Activated naive CD8-positive, alpha-beta T cell (primary cell): ENCODE measurements around the gene BCKDHA.
A peak's percentile ranks its signal among the peaks of the same experiment; 100 is the strongest.
"Not testable (repeated sequence)": the region's sequence is repeated elsewhere in the genome, so short reads cannot be mapped to it uniquely, and the experiment has no call there.

Experiments
- H3K27ac Mint-ChIP-seq: one replicate; pipeline ENCODE4 v1.8.0; 2021; ENCODE audit warnings: mixed read lengths
- H3K27me3 Mint-ChIP-seq: one replicate; pipeline ENCODE4 v1.8.0; 2021; ENCODE audit warnings: mixed read lengths
- H3K36me3 Mint-ChIP-seq: one replicate; pipeline ENCODE4 v1.8.0; 2021; ENCODE audit warnings: mixed read lengths
- H3K4me1 Mint-ChIP-seq: one replicate; pipeline ENCODE4 v1.8.0; 2021; ENCODE audit warnings: low read depth, mixed read lengths
- H3K4me3 Mint-ChIP-seq: one replicate; pipeline ENCODE4 v1.8.0; 2021; ENCODE audit warnings: mild to moderate bottlenecking, mixed read lengths
- H3K9me3 Mint-ChIP-seq: one replicate; pipeline ENCODE4 v1.8.0; 2021; ENCODE audit warnings: low read depth, mixed read lengths

Gene BCKDHA

GRCh38 chr19:41362143-41362847, 35.3 kb upstream of the BCKDHA start:
- peaks cover 56% of the 10 kb centered on the region for H3K4me1 Mint-ChIP-seq
- H3K27ac Mint-ChIP-seq = peak overlapping the region; percentile 54
- H3K27me3 Mint-ChIP-seq = no peaks in the 10 kb centered on the region

GRCh38 chr19:41363371-41363752, 34.3 kb upstream of the BCKDHA start:
- no peaks in the 10 kb centered on the region for H3K36me3 Mint-ChIP-seq
- H3K27me3 Mint-ChIP-seq = no peaks in the 10 kb centered on the region

More at GRCh38 chr19:41362143-41362847, 35.3 kb upstream of the BCKDHA start:
- Mint-ChIP-seq H3K9me3 (no peaks in the 10 kb centered on the region), H3K36me3 (no peaks in the 10 kb centered on the region), H3K4me3 (peak overlapping the region; percentile 97)

GRCh38 chr19:41363753-41364523, 33.7 kb upstream of the BCKDHA start, which contains the start of gene B9D2:
Gene B9D2, minus strand, starts transcription at chr19:41364149. Its CDS starts 630 bp downstream, at chr19:41363519.
- H3K4me1 Mint-ChIP-seq = peaks cover 42% of the 10 kb centered on the region
- H3K9me3 Mint-ChIP-seq = no peaks in the 10 kb centered on the region
- H3K27ac Mint-ChIP-seq = peak within 1 kb of the TSS; percentile 98
- no peaks in the 10 kb centered on the region for H3K36me3 Mint-ChIP-seq
- no peaks in the 10 kb centered on the region for H3K27me3 Mint-ChIP-seq
- peak within 1 kb of the TSS; percentile 97 for H3K4me3 Mint-ChIP-seq

More at GRCh38 chr19:41363371-41363752, 34.3 kb upstream of the BCKDHA start:
- Mint-ChIP-seq H3K4me3 (peak overlapping the region; percentile 97), H3K9me3 (no peaks in the 10 kb centered on the region), H3K4me1 (peaks cover 47% of the 10 kb centered on the region), H3K27ac (peak overlapping the region; percentile 98)

- Mint-ChIP-seq H3K9me3 (no peaks in the 10 kb centered on the region), H3K4me3 (peak overlapping the region; percentile 97), H3K27me3 (no peaks in the 10 kb centered on the region), H3K4me1 (peaks cover 39% of the 10 kb centered on the region), H3K27ac (peak overlapping the region; percentile 98), H3K36me3 (no peaks in the 10 kb centered on the region)
Observed at GRCh38 chr19:41364524-41365391, 32.9 kb upstream of the BCKDHA start.

GRCh38 chr19:41366089-41366488, 31.5 kb upstream of the BCKDHA start:
- Mint-ChIP-seq H3K27ac (no peak overlapping the region), H3K4me3 (no peak overlapping the region), H3K36me3 (no peaks in the 10 kb centered on the region), H3K9me3 (no peaks in the 10 kb centered on the region), H3K27me3 (no peaks in the 10 kb centered on the region), H3K4me1 (peaks cover 32% of the 10 kb centered on the region)

- no peaks in the 10 kb centered on the region for H3K9me3 Mint-ChIP-seq
- H3K27ac Mint-ChIP-seq = no peak overlapping the region
- no peak overlapping the region for H3K4me3 Mint-ChIP-seq
Observed at GRCh38 chr19:41367848-41368301, 29.7 kb upstream of the BCKDHA start.

GRCh38 chr19:41369769-41370168, 27.8 kb upstream of the BCKDHA start:
- Mint-ChIP-seq H3K36me3 (no peaks in the 10 kb centered on the region), H3K27me3 (no peaks in the 10 kb centered on the region), H3K4me3 (no peak overlapping the region), H3K27ac (no peak overlapping the region), H3K4me1 (peaks cover 10% of the 10 kb centered on the region), H3K9me3 (no peaks in the 10 kb centered on the region)

More at GRCh38 chr19:41367848-41368301, 29.7 kb upstream of the BCKDHA start:
- Mint-ChIP-seq H3K36me3 (no peaks in the 10 kb centered on the region), H3K27me3 (no peaks in the 10 kb centered on the region), H3K4me1 (peaks cover 25% of the 10 kb centered on the region)

- not testable (repeated sequence) for H3K9me3 Mint-ChIP-seq, H3K36me3 Mint-ChIP-seq, H3K27me3 Mint-ChIP-seq, H3K4me1 Mint-ChIP-seq, H3K4me3 Mint-ChIP-seq
- H3K27ac Mint-ChIP-seq = peak overlapping the region; percentile 64
Observed at GRCh38 chr19:41371119-41371518, 26.5 kb upstream of the BCKDHA start.

- H3K27me3 Mint-ChIP-seq = no peaks in the 10 kb centered on the region
Observed at GRCh38 chr19:41371541-41371940, 26.1 kb upstream of the BCKDHA start.

GRCh38 chr19:41372501-41372900, 25.1 kb upstream of the BCKDHA start:
- Mint-ChIP-seq H3K9me3 (no peaks in the 10 kb centered on the region), H3K36me3 (no peaks in the 10 kb centered on the region), H3K4me1 (peaks cover 16% of the 10 kb centered on the region), H3K27me3 (no peaks in the 10 kb centered on the region), H3K27ac (no peak overlapping the region), H3K4me3 (no peak overlapping the region)

More at GRCh38 chr19:41371541-41371940, 26.1 kb upstream of the BCKDHA start:
- H3K27ac Mint-ChIP-seq = peak overlapping the region; percentile 64
- H3K4me1 Mint-ChIP-seq = peaks cover 9% of the 10 kb centered on the region
- no peak overlapping the region for H3K4me3 Mint-ChIP-seq
- no peaks in the 10 kb centered on the region for H3K9me3 Mint-ChIP-seq
- no peaks in the 10 kb centered on the region for H3K36me3 Mint-ChIP-seq

- H3K4me3 Mint-ChIP-seq = no peak overlapping the region
- no peaks in the 10 kb centered on the region for H3K36me3 Mint-ChIP-seq
- peaks cover 17% of the 10 kb centered on the region for H3K4me1 Mint-ChIP-seq
- no peaks in the 10 kb centered on the region for H3K27me3 Mint-ChIP-seq
- H3K9me3 Mint-ChIP-seq = no peaks in the 10 kb centered on the region
- no peak overlapping the region for H3K27ac Mint-ChIP-seq
Observed at GRCh38 chr19:41373993-41374392, 23.6 kb upstream of the BCKDHA start.

- peak within 1 kb of the TSS; percentile 86 for H3K4me3 Mint-ChIP-seq
- no peaks in the 10 kb centered on the region for H3K36me3 Mint-ChIP-seq
- H3K4me1 Mint-ChIP-seq = peaks cover 17% of the 10 kb centered on the region
- peak within 1 kb of the TSS; percentile 88 for H3K27ac Mint-ChIP-seq
- no peaks in the 10 kb centered on the region for H3K27me3 Mint-ChIP-seq
- H3K9me3 Mint-ChIP-seq = no peaks in the 10 kb centered on the region
Observed at GRCh38 chr19:41376241-41376997, 21.2 kb upstream of the BCKDHA start, which contains the start of gene TMEM91. Gene TMEM91, plus strand, starts transcription at chr19:41376533. Its CDS starts 1,777 bp downstream, at chr19:41378310.

- H3K27me3 Mint-ChIP-seq = no peaks in the 10 kb centered on the region
- H3K4me3 Mint-ChIP-seq = peak overlapping the region; percentile 86
- peaks cover 17% of the 10 kb centered on the region for H3K4me1 Mint-ChIP-seq
- H3K27ac Mint-ChIP-seq = peak overlapping the region; percentile 88
- no peaks in the 10 kb centered on the region for H3K9me3 Mint-ChIP-seq
- H3K36me3 Mint-ChIP-seq = no peaks in the 10 kb centered on the region
Observed at GRCh38 chr19:41376998-41377365, 20.6 kb upstream of the BCKDHA start.
